CD4-positive, CD25-positive, alpha-beta regulatory T cell (primary cell): ENCODE results near the gene ADAMTSL3. TPM values are rescaled to one million over a fixed set of nuclear protein-coding genes. Genes with fewer than 3 reads are reported as not detected.

Experiments
- ATAC-seq, 2 donors: fragments of 150-1000 bp; cut with Tn5 transposase; one replicate each; pipeline ENCODE4 v1.10.0; 2021; ENCODE audit warnings: low read depth in 2 of 2, moderate number of reproducible peaks in 2 of 2, moderate library complexity in 1 of 2
- DNase-seq, 3 donors: peaks; one replicate each; pipeline versions ENCODE4 v3.0.0 to v3.0.0-alpha.2; 2012 to 2022; ENCODE audit warnings: mixed read lengths in 1 of 3
- H3K27ac ChIP-seq: one replicate; pipeline ENCODE4 v1.7.0; 2013; ENCODE audit warnings: mild to moderate bottlenecking, low read length; ENCODE audit not compliant: insufficient read depth, poor library complexity, severe bottlenecking
- H3K27me3 ChIP-seq: one replicate; pipeline ENCODE4 v1.7.0; 2013; ENCODE audit warnings: low read length; ENCODE audit not compliant: control insufficient read depth, insufficient read depth
- H3K36me3 ChIP-seq: one replicate; pipeline ENCODE4 v1.7.0; 2013; ENCODE audit warnings: mild to moderate bottlenecking, low read length, moderate library complexity; ENCODE audit not compliant: control insufficient read depth, insufficient read depth
- H3K4me1 ChIP-seq: 2 replicates; pipeline ENCODE4 v1.7.0; 2013; ENCODE audit warnings: mild to moderate bottlenecking, low read length; ENCODE audit not compliant: insufficient read depth, control insufficient read depth, poor library complexity, severe bottlenecking
- H3K4me3 ChIP-seq: one replicate; pipeline ENCODE4 v1.7.0; 2013; ENCODE audit warnings: low read depth, mild to moderate bottlenecking, low read length, moderate library complexity
- H3K9me3 ChIP-seq, 2 experiments: 1 replicate in 1 of 2; 2 replicates in 1 of 2; pipeline ENCODE4 v1.7.0; 2013; ENCODE audit warnings: low read length in 2 of 2, mild to moderate bottlenecking in 1 of 2, moderate library complexity in 1 of 2; ENCODE audit not compliant: control insufficient read depth in 2 of 2
- H3K27ac Mint-ChIP-seq, 3 donors: one replicate each; pipeline ENCODE4 v1.8.0; 2020 to 2022; ENCODE audit warnings: mild to moderate bottlenecking in 3 of 3, mixed read lengths in 3 of 3, moderate library complexity in 2 of 3
- H3K27me3 Mint-ChIP-seq: one replicate; pipeline ENCODE4 v1.8.0; 2022; ENCODE audit warnings: mild to moderate bottlenecking, mixed read lengths
- H3K36me3 Mint-ChIP-seq: one replicate; pipeline ENCODE4 v1.8.0; 2020; ENCODE audit warnings: mixed read lengths
- H3K4me1 Mint-ChIP-seq, 4 donors: one replicate each; pipeline ENCODE4 v1.8.0; 2020 to 2022; ENCODE audit warnings: mixed read lengths in 4 of 4, mild to moderate bottlenecking in 1 of 4
- H3K4me3 Mint-ChIP-seq, 4 donors: one replicate each; pipeline ENCODE4 v1.8.0; 2020 to 2022; ENCODE audit warnings: mild to moderate bottlenecking in 4 of 4, mixed read lengths in 4 of 4, moderate library complexity in 3 of 4
- H3K9me3 Mint-ChIP-seq, 7 donors: one replicate each; pipeline ENCODE4 v1.8.0; 2020 to 2022; ENCODE audit warnings: mixed read lengths in 7 of 7, mild to moderate bottlenecking in 3 of 7, moderate library complexity in 2 of 7
- polyA plus RNA-seq, 4 donors: library from polyadenylated mRNA; unstranded; fragments of 300-500 nt; fragmentation: Illumina TruSeq; gene quantifications; one replicate each; pipeline ENCODE4 v1.2.3, GENCODE V29; 2021
- total RNA-seq: library from RNA; stranded (reverse); gene quantifications from one replicate; pipeline ENCODE4 v1.2.3, GENCODE V29; 2022

Gene ADAMTSL3
- total and polyA plus RNA-seq, 5 donors from 2014 or later: not detected

DNA sequence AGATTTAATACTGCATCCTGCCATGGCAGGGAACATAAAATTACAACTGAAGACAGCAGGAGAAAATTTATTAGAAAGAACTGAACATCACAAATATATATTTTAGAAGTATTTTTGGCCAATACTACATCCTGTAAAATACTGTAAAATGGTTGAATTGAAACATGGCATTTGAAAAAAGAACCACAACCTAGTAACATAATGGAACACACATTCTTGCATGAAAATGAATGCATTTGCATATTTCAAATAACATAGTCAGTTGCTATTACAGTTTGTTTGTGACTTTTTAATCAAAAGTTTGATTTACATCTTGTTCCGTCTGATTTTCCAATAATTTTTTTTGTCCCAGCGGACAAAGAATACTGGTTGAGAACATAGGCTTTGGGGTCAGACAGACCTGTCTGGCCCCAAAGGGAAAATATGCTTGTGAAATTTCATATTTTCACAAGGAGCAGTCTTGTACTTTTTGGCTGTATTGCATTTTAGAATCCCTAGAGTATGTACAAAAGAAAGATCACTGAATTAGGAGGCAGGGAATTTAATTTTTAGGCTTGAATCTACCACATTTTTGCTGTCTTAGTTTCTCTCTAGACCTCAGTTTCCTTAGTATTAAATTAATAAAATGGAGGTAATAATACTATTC lies 268.8 kb downstream of the ADAMTSL3 start:
- no peaks in the 10 kb centered on the region for H3K36me3 Mint-ChIP-seq
- peaks cover 0 to 2% (median 0%) of the 10 kb centered on the region in 7 donors for H3K9me3 Mint-ChIP-seq
- no peak for DNase-seq
- no peaks in the 10 kb centered on the region for H3K36me3 ChIP-seq
- H3K4me3 Mint-ChIP-seq: no peak overlapping the region
- peaks cover 8% of the 10 kb centered on the region for H3K4me1 ChIP-seq
- ATAC-seq: no peak
- H3K27me3 Mint-ChIP-seq: peaks cover 6% of the 10 kb centered on the region
- no peak overlapping the region for H3K4me3 ChIP-seq
- H3K27me3 ChIP-seq: no peaks in the 10 kb centered on the region
- no peaks in the 10 kb centered on the region for H3K9me3 ChIP-seq
- no peak overlapping the region for H3K27ac ChIP-seq
- H3K4me1 Mint-ChIP-seq: peaks cover 9 to 17% (median 12%) of the 10 kb centered on the region in 4 donors
- no peak overlapping the region for H3K27ac Mint-ChIP-seq

DNA sequence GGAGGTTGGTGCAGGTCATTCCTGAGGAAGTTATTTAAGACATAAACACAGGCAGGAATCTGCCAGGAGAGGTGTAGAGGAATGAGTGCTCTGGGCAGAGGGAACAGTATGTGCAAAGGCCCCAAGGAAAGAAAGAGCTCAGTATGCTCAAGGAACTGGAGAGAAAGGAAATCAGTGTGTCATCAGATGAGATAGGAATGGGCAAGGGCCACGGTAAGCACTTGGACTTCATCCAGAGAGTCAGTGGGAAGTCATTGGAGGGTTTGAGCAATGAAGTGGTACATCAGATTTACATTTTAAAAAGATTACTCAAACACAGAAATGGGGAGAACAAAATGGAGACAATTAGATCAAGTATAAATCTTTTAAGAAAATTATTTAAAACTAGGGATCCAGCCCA lies 272.2 kb downstream of the ADAMTSL3 start:
- no peaks in the 10 kb centered on the region for H3K36me3 ChIP-seq
- H3K27ac Mint-ChIP-seq: no peak overlapping the region
- DNase-seq (no peak), ATAC-seq (no peak)
- no peaks in the 10 kb centered on the region for H3K36me3 Mint-ChIP-seq
- H3K27ac ChIP-seq: no peak overlapping the region
- peaks cover 0 to 2% (median 0%) of the 10 kb centered on the region in 7 donors for H3K9me3 Mint-ChIP-seq
- no peak overlapping the region for H3K4me3 ChIP-seq
- no peaks in the 10 kb centered on the region for H3K27me3 ChIP-seq
- H3K27me3 Mint-ChIP-seq: no peaks in the 10 kb centered on the region
- no peak overlapping the region for H3K4me3 Mint-ChIP-seq
- peaks cover 6% of the 10 kb centered on the region for H3K4me1 ChIP-seq
- no peaks in the 10 kb centered on the region for H3K9me3 ChIP-seq
- H3K4me1 Mint-ChIP-seq: peaks cover 3 to 16% (median 13%) of the 10 kb centered on the region in 4 donors

DNA sequence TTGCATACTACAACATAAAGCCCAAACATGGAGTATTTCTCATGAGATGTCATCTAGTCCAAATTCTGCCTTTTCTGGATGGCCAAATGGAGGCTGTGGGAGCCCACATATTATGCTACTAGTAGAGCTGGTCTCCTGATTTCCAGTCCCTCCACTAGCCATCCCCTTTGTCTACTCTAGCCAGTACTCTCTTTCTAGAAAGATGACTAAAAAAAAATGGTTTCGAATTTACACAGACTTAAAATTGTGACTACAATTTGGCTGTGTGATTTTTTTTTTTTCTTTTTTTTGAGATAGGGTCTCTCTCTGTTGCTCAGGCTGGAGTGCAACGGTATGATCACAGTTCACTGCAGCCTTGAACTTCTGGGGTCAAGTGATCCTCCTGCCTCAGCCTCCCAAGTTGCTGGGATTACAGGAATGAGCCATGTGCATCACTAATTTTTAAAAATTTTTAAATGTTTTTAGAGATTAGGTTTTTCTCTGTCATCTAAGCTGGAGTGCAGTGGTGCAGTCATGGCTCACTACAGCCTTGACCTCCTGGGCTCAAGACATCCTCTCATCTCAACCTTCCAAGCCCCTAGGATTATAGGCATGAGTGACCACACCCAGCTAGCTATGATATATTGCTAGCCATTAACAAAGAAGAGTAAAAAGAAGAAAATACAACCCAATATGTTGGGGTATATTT lies 273.9 kb downstream of the ADAMTSL3 start:
- Histone ChIP-seq H3K27me3 (no peaks in the 10 kb centered on the region), H3K36me3 (no peaks in the 10 kb centered on the region), H3K27ac (no peak overlapping the region), H3K4me3 (peak overlapping the region; percentile 13), H3K9me3 (no peaks in the 10 kb centered on the region), H3K4me1 (peaks cover 6% of the 10 kb centered on the region)
- DNase-seq (no peak), ATAC-seq (no peak)
- Mint-ChIP-seq H3K36me3 (no peaks in the 10 kb centered on the region), H3K4me3 (no peak overlapping the region), H3K9me3 (peaks cover 0 to 4% (median 2%) of the 10 kb centered on the region in 7 donors), H3K4me1 (peaks cover 3 to 16% (median 13%) of the 10 kb centered on the region in 4 donors), H3K27ac (no peak overlapping the region), H3K27me3 (no peaks in the 10 kb centered on the region)

DNA sequence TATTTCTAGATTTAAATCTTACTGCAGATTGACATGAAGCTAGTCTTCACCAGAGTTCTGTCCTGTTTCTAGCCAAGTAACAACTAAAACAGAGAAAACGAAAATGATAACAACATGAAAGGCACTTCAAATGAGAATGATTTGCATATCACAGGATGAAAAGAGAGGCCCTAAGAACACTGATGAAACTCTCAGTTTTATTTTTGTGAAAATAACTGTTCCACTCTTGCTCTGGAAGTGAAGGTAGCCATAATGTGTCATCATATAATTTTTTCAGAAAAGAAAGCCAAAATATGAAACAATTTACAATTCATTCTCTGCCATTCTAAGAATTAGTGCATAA lies 274.4 kb downstream of the ADAMTSL3 start:
- peaks cover 3 to 16% (median 13%) of the 10 kb centered on the region in 4 donors for H3K4me1 Mint-ChIP-seq
- H3K27ac Mint-ChIP-seq: no peak overlapping the region
- ATAC-seq (no peak), DNase-seq (peak in 1 of 3 donors; percentile 66)
- H3K9me3 Mint-ChIP-seq: peaks cover 0 to 8% (median 2%) of the 10 kb centered on the region in 7 donors
- no peaks in the 10 kb centered on the region for H3K27me3 Mint-ChIP-seq
- Histone ChIP-seq H3K36me3 (no peaks in the 10 kb centered on the region), H3K4me3 (peak overlapping the region; percentile 13), H3K27me3 (no peaks in the 10 kb centered on the region), H3K9me3 (no peaks in the 10 kb centered on the region), H3K4me1 (peaks cover 6% of the 10 kb centered on the region), H3K27ac (no peak overlapping the region)
- H3K4me3 Mint-ChIP-seq: no peak overlapping the region
- no peaks in the 10 kb centered on the region for H3K36me3 Mint-ChIP-seq

DNA sequence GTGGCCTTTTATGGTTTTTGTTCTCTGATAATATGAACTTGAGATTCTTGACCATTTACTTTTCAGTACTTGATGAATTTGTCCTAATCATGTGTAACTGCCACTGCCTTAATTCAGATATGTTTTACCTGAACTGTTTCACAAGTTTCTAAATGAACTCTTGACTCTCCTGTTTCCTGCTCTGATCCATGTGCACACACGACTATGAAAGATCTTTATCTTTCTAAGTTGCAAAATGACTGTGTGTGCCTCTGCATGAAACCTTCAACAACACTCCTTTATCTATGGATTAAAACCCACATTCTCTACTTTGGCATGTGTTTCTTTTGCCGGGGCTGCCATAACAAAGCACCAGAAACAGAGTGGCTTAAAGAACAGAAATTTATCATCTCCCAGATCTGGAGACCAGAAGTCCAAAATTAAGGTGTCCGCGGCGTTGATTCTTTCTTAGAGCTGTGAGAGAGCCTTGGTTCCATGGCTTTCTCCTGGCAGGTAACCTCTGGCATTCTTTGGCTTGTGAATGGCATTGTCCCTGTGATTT lies 275.0 kb downstream of the ADAMTSL3 start:
- H3K4me1 ChIP-seq: peaks cover 6% of the 10 kb centered on the region
- H3K27me3 Mint-ChIP-seq: no peaks in the 10 kb centered on the region
- peak overlapping the region in 2 of 3 donors; percentile 7 to 21 for H3K27ac Mint-ChIP-seq
- H3K36me3 ChIP-seq: no peaks in the 10 kb centered on the region
- no peaks in the 10 kb centered on the region for H3K36me3 Mint-ChIP-seq
- H3K4me1 Mint-ChIP-seq: peaks cover 3 to 16% (median 13%) of the 10 kb centered on the region in 4 donors
- peaks cover 0 to 4% of the 10 kb centered on the region in 2 experiments for H3K9me3 ChIP-seq
- no peak overlapping the region for H3K27ac ChIP-seq
- H3K4me3 ChIP-seq: no peak overlapping the region
- DNase-seq (peak in 1 of 3 donors; percentile 60), ATAC-seq (no peak)
- peaks cover 0 to 10% (median 2%) of the 10 kb centered on the region in 7 donors for H3K9me3 Mint-ChIP-seq
- H3K4me3 Mint-ChIP-seq: peak overlapping the region in 1 of 4 donors; percentile 57
- no peaks in the 10 kb centered on the region for H3K27me3 ChIP-seq

DNA sequence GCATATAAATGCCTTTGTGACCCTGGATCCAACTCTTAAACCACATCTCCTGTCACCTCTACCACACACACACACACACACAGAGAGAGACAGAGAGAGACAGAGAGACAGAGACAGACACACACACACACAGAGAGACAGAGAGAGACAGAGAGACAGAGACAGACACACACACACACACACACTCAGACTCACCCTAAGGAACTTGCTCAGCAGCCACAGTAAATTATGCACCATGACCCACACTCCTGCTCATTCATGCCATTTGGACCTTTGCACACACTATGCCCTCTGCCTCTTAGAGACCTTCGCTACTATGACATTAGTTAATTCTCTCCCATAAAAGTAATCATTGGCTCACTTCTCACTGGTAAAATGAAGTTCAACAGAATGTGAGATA lies 275.7 kb downstream of the ADAMTSL3 start:
- H3K36me3 ChIP-seq: no peaks in the 10 kb centered on the region
- Mint-ChIP-seq H3K27me3 (no peaks in the 10 kb centered on the region), H3K36me3 (no peaks in the 10 kb centered on the region), H3K9me3 (peaks cover 0 to 12% (median 2%) of the 10 kb centered on the region in 7 donors), H3K4me3 (no peak overlapping the region), H3K4me1 (peaks cover 3 to 16% (median 13%) of the 10 kb centered on the region in 4 donors), H3K27ac (no peak overlapping the region)
- ATAC-seq (no peak), DNase-seq (no peak)
- H3K27ac ChIP-seq: no peak overlapping the region
- no peaks in the 10 kb centered on the region for H3K27me3 ChIP-seq
- no peak overlapping the region for H3K4me3 ChIP-seq
- peaks cover 6% of the 10 kb centered on the region for H3K4me1 ChIP-seq
- peaks cover 0 to 9% of the 10 kb centered on the region in 2 experiments for H3K9me3 ChIP-seq

DNA sequence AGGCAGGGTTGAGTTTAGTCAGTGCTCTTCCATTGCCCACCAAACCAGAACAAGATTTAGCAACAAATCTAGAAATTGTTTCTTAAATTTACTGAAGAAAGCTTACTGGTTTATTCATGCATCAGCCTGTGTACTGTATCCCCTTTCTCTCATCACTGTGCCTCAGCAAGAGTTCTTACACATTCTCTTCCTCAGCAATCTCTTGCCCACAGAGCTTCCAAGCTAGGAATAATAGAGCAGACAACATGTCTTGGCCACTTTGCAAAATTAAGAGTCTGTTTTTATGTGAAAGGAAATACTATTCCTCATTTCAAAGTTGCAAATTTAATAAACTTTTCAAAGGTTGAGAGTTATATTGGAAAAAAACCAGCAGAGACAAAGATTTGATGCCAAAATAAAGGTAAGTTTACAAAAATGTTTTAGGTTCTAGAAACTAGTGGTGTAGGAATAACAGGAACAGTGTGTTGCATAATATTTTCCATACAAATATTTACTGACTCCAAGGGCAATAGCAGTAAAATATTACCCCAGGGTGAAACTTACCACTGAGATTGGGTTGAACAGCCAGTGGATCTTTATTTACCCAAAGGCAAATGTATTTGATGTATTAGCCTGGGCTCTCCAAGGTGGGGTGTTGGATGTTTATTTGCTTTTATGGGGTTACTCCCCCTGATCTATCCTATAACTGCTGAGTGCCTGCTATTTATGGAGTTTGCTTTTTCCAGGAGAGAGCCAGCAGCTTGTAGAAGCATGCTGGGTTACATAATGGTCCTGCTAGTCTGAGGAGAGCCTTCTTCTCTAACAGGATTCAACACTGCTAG lies 276.7 kb downstream of the ADAMTSL3 start:
- H3K4me3 ChIP-seq: no peak overlapping the region
- H3K4me1 ChIP-seq: peaks cover 6% of the 10 kb centered on the region
- no peaks in the 10 kb centered on the region for H3K36me3 ChIP-seq
- ATAC-seq (no peak), DNase-seq (no peak)
- Mint-ChIP-seq H3K36me3 (no peaks in the 10 kb centered on the region), H3K4me3 (no peak overlapping the region), H3K9me3 (peaks cover 0 to 15% (median 2%) of the 10 kb centered on the region in 7 donors), H3K4me1 (peaks cover 3 to 16% (median 13%) of the 10 kb centered on the region in 4 donors), H3K27me3 (no peaks in the 10 kb centered on the region), H3K27ac (no peak overlapping the region)
- peaks cover 0 to 9% of the 10 kb centered on the region in 2 experiments for H3K9me3 ChIP-seq
- no peak overlapping the region for H3K27ac ChIP-seq
- H3K27me3 ChIP-seq: no peaks in the 10 kb centered on the region
